Posterior cingulate gyrus (tissue), 11 donors: ENCODE data around the gene CEP85L.

Experiments
- DNase-seq, 10 donors: peaks; one replicate each; pipeline versions ENCODE4 v3.0.0 to v3.0.0-alpha.2; 2020 to 2021; ENCODE audit warnings: mixed read lengths in 3 of 10
- intact Hi-C: fragments of 100-400 bp; cut with DNase I; formaldehyde crosslinking; loops from one replicate; pipeline ENCODE4 v1.15.1; 2023

CEP85L gene

DNA sequence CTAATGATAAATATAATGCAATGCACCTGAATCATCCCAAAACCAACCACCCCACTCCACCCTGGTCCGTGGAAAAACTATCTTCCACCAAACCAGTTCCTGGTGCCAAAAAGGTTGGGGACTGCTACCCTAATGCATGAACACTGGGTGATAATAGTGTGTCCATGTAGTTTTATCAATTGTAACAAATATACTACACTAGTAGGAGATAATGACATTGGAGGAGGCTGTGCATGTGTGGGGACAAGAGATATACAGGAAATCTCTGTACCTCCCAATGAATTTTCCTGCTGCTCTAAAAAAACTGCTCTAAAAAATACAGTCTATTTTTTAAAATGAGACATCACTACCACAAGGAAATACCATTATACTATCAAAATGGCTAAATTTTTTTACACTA, 20.5 kb downstream of the CEP85L start:
- intact Hi-C loops, result no loop called here
- no peak for DNase-seq

DNA sequence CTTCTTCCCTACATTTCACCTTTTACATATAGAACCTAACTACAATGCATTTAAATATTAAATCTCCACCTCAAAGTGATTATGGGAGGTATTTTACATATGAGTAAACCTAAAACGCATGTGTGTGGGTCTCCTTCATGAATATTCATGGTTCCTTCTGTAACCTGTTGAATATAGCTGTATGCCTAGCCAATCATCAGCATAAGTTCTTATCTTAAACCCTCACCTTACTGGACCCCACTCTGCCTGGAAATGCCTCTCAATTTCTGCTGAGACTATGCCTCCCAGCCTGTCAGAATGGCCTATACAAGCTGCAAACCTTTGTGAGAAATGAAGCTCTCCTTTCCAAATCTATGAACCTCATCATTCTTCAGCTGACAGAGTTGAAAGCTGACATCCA, 21.3 kb downstream of the CEP85L start:
- DNase-seq, result no peak
- intact Hi-C loops, result no loop called here

GRCh38 chr6:118627724-118628123, 23.7 kb downstream of the CEP85L start:
- DNase-seq, result no peak
- intact Hi-C loops, result no loop called here

- peak in 1 of 10 donors; percentile 34 for DNase-seq
- intact Hi-C loops, result no loop called here
These were observed 25.6 kb downstream of the CEP85L start for GRCh38 chr6:118625833-118626232.

GRCh38 chr6:118621799-118622470, 29.5 kb downstream of the CEP85L start:
- no peak for DNase-seq
- intact Hi-C loops, result no loop called here

DNA sequence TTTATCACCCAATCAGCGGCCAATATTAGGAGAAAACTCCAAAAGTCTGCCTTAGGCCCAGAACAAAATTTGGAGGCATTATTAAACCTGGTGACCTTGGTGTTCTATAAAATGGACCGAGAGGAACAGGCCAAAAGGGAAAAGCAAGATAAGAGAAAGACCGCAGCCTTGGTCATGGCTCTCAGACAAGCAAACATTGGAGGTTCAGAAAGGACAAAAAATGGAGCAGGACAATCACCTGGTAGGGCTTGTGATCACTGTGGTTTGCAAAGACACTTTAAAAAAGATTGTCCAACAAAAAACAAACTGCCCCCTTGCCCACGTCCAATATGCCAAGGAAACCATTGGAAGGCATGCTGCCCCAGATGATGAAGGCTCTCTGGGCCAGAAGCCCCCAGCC, 31.2 kb downstream of the CEP85L start:
- intact Hi-C loops, result no loop called here
- DNase-seq, result peak in 1 of 10 donors; percentile 19

DNA sequence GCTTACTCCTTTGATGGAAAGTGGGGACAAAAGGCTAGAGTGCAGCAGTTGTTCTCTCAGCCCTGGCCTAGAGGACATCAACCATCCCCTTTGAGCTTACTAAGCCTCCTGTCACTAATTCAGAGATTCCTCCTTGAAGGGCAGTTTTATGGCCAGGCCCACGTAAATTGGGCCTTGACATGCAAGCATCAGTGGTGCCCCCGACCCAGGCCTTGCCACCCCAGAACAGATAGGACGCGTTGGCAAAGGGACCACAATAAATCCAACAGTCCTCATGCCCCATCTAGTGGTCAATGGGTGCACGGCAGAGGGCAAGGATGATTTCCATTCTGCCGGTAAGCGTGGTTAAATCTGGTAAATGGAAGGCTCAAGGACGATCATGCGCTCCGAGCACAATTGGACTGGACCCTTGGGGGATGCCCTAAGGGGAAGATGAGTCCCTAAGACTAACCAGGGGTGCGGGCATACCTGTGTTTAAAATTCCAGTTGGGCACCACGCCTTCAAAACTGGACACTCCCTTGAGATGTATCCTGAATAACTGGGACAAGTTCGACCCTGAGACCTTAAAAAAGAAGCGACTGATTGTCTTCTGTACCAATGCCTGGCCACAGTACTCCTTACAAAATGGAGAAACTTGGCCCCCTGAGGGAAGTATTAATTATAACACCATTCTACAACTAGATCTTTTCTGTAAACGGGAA, 32.6 kb downstream of the CEP85L start:
- intact Hi-C loops, result loop anchor here (10.0 kb wide), 1 partner anchor 334 kb away; no protein-coding TSS in a partner anchor

DNA sequence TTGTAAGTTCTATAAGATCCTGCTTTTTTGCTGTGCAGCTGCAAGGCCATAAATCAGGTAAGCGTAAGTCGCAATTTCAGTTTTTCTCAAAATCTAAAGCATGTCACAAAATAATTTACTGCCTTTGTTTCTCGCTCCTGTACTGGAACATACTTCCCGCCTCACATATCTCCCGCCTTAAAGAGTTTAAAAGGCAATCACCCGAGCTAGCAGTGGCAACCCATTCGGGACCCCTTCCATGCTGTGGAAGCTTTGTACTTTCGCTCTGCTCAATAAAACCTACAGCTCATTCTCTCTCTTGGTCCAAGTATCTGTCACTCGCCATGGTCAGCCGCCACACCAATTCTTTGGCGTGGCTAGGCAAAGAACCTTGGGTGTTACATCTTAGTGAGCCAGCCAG, 34.0 kb downstream of the CEP85L start:
- no peak for DNase-seq
- intact Hi-C loops, result loop anchor here (10.0 kb wide), 1 partner anchor 333 kb away; no protein-coding TSS in a partner anchor

More for the DNA sequence above, 32.6 kb downstream of the CEP85L start:
- DNase-seq, result peak; percentile 31 to 91 (median 68)

DNA sequence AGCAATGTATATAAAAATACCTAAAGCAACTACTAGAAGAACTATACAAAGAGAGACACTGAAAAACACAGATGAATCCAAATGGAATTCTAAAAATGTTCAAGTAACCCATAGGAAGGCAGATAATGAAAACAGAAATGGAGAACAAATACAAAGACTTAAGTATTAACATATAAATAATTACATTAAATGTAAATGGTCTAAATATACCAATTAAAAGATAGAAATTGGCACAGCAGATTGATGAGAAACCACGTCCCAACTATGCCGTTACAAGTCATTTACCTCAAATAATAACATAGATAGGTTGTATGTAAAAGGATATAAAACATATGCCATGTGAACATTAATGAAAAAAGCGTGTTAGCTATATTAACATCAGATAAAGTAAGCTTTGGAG, 40.1 kb downstream of the CEP85L start:
- DNase-seq, result no peak
- intact Hi-C loops, result loop anchor here (10.0 kb wide), 1 partner anchor 327 kb away; no protein-coding TSS in a partner anchor

- intact Hi-C loops, result no loop called here
- no peak for DNase-seq
These were observed 44.5 kb downstream of the CEP85L start for GRCh38 chr6:118606858-118607257.

DNA sequence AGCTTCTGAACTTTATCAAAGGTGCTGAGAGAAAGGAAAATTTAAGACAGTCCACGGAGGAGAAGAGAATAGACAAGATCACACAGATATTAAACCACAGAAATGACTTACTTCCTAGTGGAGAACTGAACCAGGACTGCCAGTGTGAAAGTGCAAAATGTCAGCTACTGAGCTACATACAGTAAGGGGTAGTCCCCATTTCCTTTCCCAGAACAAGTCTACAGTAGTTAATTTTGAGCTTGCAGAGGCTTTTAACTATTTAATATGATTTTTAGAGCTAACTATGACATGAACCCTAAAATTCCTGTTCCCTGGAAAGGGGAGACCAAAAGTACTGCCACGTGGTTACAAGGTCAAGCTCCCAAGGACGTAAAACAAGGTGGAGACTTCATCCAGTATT, 45.1 kb downstream of the CEP85L start:
- DNase-seq, result no peak
- intact Hi-C loops, result no loop called here

DNA sequence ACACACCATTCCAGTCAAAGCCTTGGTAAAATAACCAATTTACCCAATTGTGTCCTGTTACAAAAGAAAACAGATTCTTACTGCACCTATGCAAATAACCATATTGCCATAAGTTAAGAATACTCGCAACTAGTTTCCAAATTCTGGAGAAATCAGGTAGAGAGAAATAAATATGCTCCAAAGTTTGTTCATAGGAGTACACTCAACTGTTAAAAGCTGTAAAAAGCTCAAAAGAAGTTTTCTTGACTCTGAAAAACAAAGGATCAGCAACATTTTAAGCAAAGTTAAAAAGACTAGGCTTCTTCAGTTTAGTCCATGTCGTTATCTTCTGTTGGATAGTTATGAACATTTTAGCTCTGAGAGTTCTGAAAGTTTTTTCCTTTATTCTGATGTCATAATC, 48.0 kb downstream of the CEP85L start:
- DNase-seq, result no peak
- intact Hi-C loops, result no loop called here

GRCh38 chr6:118602300-118602699, 49.1 kb downstream of the CEP85L start:
- DNase-seq, result no peak
- intact Hi-C loops, result no loop called here

DNA sequence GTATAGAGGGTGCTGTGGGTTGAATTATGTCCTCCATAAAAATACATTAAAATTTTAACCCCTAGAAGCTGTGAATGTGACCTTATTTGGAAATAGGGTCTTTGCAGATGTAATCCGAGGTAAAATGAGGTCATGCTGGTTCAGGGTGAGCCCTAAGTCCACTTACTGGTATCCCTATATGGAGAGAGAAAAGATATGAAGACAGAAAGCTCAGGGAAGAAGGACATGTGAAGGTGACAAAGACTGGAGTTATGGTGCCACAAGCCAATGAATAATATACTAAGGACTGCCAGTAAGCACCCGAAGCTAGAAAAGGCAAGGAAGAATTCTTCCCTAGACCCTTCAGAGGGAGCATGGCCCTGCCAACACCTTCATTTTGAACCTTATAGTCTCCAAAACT, 53.1 kb downstream of the CEP85L start:
- intact Hi-C loops, result no loop called here

GRCh38 chr6:118597636-118598035, 53.8 kb downstream of the CEP85L start:
- intact Hi-C loops, result no loop called here
- no peak for DNase-seq

More for the DNA sequence above, 53.1 kb downstream of the CEP85L start:
- no peak for DNase-seq

GRCh38 chr6:118596774-118597320, 54.5 kb downstream of the CEP85L start:
- DNase-seq, result no peak
- intact Hi-C loops, result no loop called here

DNA sequence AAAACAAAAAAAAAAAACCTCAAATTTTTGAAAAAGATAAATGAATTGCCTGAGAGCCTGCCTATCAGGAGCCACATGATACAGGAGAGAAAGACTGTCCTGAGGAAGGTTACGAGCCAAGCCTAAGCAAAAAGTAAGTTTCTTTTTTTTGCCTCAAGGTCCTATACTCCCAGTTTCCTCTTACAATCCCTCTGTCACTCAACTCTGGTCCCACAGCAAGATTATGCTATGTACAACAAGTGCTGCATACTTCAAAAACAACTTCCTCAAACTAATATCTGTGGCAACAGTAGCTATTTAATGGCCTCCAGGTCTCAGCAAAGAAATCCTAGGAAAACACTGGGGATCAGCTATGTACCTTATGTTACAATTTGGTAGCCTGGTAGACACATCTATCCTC, 56.5 kb downstream of the CEP85L start:
- no peak for DNase-seq
- intact Hi-C loops, result no loop called here

DNA sequence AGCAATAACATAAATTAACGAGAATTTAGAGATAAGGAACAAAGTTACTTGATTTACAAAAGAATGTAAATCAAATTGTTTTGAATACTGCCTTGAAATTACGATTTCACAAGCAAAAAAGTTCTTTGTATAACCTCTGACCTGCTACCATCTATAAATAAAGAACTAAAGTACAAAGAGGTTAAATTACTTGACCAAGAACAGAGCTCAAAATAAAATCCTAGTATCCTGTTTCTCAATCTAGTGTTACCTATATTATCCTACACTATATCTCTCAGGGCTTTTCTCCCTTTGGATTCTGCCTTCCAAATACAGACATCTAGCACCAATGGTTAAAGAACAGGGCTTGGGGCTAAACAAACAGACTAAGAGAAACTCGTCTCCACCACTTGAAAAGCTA, 59.5 kb downstream of the CEP85L start:
- intact Hi-C loops, result no loop called here
- DNase-seq, result no peak

GRCh38 chr6:118589649-118590365, 61.6 kb downstream of the CEP85L start:
- intact Hi-C loops, result no loop called here
- DNase-seq, result no peak

DNA sequence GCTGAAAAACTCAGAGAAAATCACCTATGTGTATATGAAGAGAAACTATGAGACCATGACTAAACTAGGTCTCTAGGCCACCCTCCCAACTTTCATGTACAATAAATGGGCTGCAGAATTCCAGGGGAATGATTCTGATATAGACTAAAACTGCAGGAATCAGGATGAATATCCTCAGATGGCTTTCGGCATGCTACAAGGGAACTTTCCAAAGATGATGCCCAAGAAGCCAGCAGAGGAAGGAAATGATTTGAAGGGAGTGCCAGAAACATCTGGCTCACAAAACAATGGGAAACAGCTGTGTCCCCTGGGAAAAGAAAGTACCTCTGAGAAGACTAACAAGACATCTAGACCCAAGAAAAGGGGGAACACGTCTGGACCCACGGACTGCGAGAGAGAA, 62.2 kb downstream of the CEP85L start:
- no peak for DNase-seq
- intact Hi-C loops, result no loop called here

DNA sequence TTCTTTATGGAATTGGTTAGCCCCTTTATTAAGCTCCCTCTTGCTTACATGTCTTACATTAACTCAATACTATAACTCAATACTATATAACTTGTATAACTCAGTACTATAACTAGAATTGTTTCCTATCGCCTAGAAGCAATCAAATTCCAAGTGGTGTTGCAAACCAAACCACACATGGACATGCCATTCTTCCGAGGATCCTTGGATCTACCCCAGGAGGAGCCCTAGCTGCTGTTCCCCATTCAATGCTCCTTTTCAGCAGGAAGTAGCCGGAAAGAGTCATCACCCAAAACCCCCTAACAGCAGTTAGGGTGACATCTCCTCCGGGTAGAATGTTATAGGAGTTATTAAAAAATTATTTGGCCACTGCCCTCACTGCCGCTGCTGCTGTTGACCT, 62.8 kb downstream of the CEP85L start:
- no peak for DNase-seq
- intact Hi-C loops, result no loop called here
